ENCODE measurements around the gene ZG16.
"Not testable (repeated sequence)": the region's sequence is repeated elsewhere in the genome, so short reads cannot be mapped to it uniquely, and the experiment has no call there.

Gene ZG16, protein sequence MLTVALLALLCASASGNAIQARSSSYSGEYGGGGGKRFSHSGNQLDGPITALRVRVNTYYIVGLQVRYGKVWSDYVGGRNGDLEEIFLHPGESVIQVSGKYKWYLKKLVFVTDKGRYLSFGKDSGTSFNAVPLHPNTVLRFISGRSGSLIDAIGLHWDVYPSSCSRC

DNA sequence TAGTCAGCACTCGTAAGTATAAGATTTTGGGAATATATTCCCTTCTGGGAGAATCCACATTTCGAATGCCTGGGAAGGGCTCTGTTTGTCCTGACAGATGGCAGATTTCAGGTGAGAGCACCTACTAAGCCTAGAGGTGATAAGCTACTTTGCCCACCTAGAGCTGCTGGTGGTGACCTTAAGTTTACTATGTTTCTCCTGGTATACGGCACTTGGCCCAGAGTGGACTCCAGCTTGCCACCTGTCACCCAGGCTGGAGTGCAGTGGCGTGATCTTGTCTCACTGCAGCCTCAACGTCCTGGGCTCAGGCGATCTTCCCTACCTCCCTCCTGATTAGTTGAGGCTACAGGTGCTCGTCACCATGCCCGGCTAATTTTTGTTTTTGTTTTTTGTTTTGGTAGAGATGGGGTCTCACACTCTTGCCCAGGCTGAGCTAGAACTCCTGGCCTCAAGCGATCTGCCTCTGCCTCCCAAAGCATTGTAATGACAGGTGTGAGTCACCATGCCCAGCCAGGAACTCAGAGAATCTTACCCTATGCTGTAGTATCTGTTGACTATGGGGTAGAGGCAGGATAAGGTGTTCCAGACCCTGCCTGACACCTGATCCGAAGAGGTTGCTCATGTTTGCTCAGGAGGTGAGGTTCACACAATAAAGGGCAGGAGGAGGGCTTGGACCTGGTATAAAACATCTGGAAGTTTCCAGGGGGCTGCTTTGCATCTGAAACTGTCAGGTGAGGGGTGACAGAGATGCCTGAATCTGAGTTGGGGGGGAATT is at the start of gene ZG16:
ZG16 (plus strand) TSS at position 681 of the 775 bp plus-strand sequence. CDS start 1,011 bp downstream, outside the sequence.
- no peak for DNase-seq (ENCODE audit: low spot score)

DNA sequence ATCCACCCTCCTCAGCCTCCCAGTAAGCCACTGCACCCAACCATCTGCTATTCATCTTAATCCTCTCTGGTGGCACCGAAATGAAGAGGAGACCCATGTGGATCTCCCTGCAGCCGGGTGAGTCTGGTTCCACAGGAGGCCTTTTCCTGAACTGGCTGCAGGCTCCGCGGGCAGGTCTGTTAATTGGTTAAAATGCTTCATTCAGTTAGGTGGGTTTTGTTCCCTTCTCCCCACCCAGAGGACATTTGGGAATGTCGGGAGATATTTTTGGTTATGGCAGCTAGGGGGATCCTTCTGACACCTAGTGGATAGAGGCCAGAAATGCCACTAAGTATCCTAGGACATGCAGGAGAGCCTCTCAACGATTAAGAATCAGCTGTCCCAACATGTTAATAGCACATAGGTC is 48.9 kb upstream of the ZG16 start:
- peak; percentile 56 for DNase-seq (ENCODE audit: low spot score)

- DNase-seq (ENCODE audit: low spot score): no peak
Observed at GRCh38 chr16:29730649-29731048, 47.4 kb upstream of the ZG16 start.

- not testable (repeated sequence) for DNase-seq (ENCODE audit: low spot score)
Observed at GRCh38 chr16:29731768-29732601, 46.1 kb upstream of the ZG16 start.

DNA sequence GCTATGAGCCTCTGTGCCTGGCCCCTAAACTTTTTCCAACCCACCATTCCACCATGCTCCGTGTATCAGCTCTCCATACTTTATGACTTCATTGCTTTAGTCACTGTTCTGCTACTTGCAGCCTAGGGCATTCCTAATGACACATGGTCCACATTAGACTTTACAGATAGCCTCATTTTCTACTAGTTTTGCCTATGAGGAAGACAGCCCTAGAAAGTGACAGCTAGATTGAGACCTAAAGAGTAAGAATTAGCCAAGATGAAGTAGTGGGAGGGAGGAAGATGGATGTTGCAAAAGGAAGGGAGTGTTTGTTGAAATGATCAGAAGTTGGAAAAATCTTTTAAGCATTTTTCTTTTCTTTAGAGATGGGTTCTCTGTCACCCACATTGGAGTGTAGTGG is 43.3 kb upstream of the ZG16 start:
- DNase-seq (ENCODE audit: low spot score): no peak

DNA sequence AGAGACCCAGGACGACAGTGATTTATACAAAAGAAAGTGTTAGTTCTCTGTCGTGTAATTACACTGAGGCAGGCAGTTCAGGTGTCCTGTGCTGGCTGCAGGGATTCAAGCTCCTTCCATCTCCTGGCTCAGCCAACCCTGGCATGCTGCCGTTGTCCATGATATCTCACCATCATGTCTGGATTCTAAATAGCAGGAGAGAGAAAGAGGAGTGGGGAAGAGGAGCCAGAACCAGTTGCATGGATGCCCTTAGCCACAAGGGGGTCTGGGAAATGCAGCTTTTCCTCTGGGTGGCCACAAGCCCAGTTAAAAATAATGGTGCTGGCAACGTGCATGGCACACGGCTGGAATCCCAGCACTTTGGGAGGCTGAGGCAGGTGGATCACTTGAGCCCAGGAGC is 41.9 kb upstream of the ZG16 start:
- DNase-seq (ENCODE audit: low spot score): no peak

- no peak for DNase-seq (ENCODE audit: low spot score)
Observed at GRCh38 chr16:29736764-29737163, 41.3 kb upstream of the ZG16 start.

- peak; percentile 25 for DNase-seq (ENCODE audit: low spot score)
Observed at GRCh38 chr16:29737713-29738112, 40.3 kb upstream of the ZG16 start.

DNA sequence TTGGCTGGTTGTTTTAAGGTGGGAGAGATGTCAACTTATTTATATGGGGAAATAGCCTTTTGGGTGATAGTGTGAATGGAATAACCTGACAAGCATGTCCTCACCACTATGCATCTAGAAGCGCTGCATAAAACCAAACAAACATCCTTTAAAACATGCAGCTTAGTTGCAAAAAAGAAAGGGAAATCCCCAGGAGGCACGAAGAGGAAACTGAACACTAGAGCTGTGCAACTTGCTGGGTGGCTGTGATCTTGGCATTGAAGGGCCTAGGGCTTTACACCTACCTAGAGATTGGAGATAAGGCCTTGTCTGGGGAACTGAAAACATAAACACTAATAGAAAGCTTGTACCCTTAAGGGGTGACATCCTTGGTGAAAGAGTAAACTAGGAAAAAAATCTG is 39.5 kb upstream of the ZG16 start:
- DNase-seq (ENCODE audit: low spot score): no peak

GRCh38 chr16:29739927-29740629 is 38.0 kb upstream of the ZG16 start:
- not testable (repeated sequence) for DNase-seq (ENCODE audit: low spot score)

GRCh38 chr16:29740630-29741015 is 37.4 kb upstream of the ZG16 start:
- DNase-seq (ENCODE audit: low spot score): not testable (repeated sequence)

GRCh38 chr16:29742683-29743275 is 35.3 kb upstream of the ZG16 start:
- no peak for DNase-seq (ENCODE audit: low spot score)

DNA sequence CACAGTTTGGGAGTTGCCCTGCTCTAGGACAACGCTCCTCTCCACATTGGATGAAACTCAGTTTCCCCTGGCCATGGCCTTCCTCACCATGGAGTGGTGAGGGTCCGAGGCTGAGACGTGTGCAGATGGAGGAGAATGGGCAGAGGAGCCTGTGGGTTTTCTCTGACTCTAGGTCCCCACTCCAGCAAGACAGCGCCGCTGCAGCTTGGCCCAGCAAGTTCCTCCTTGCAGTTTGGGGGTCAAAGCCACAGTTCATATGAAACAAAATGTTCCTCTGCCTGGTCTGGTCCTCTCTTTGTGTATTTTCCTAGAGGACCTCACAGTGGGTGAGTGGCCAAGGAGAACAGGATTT is 34.6 kb upstream of the ZG16 start:
- no peak for DNase-seq (ENCODE audit: low spot score)

DNA sequence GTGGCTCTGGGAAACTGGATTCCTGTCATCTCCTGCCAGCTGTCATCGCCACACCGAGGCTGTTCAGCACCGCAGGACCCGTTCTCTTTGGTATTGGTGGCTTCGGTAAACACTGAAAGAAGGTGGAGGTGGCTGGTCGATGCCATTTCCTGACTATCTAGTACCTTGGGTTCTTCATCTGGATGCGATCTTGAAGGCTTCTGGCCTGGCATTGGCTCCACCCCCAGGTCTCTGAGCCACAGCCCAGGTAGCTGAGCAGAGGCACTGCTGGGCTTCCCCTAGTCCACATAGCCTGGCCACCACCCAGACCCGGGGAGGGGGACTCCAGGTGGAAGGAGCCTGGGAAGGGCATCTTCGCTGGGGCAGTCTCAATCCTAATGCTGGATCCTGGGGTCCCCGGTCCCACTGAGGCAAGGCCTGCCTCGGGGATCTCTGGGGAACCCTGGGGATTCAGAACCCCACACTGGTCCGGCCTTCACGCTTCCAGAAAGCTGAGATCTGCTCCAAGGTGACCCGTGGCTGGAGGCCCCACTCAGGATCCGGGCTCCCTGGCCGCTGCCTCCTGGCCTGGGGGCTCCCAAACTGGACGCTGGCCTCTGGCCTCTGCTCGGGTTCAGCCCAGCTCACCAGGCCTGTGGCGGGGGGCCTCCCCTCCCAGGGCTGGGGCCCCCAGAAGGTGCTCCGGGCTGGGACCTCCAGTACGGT is 34.1 kb upstream of the ZG16 start:
- no peak for DNase-seq (ENCODE audit: low spot score)

GRCh38 chr16:29744541-29745101 is 33.4 kb upstream of the ZG16 start:
- DNase-seq (ENCODE audit: low spot score): no peak

- DNase-seq (ENCODE audit: low spot score): no peak
Observed at GRCh38 chr16:29745121-29745852, 32.8 kb upstream of the ZG16 start.

- peak; percentile 91 for DNase-seq (ENCODE audit: low spot score)
Observed at GRCh38 chr16:29745853-29746345, 32.2 kb upstream of the ZG16 start, which contains the start of gene C16orf54. Gene C16orf54, minus strand, starts transcription at chr16:29745990. Its CDS starts 1,039 bp downstream, at chr16:29744951.

DNA sequence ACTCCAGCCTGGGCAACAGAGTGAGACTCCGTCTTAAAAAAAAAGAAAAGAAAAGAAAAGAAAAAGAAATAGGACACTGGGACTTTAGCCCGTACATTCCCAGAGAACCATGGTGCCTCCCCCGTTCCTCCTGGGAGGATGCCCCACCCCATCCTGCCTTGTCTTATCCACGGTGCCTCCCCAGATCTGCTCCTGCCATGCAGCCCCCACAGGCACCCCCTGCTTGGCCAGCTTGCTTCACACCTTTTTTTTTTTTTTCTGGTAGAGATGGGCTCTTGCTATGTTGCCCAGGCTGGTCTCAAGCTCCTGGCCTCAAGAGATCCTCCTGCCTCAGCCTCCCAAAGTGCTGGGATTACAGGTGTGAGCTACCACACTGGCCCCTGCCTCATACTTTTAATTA is 31.5 kb upstream of the ZG16 start:
- not testable (repeated sequence) for DNase-seq (ENCODE audit: low spot score)

- no peak for DNase-seq (ENCODE audit: low spot score)
Observed at GRCh38 chr16:29747947-29748759, 29.9 kb upstream of the ZG16 start.
